LoVo (cell line): ENCODE data around the gene PER2.
"Not testable (repeated sequence)": the region's sequence is repeated elsewhere in the genome, so short reads cannot be mapped to it uniquely, and the experiment has no call there.

ENCODE experiments used
- DNase-seq: peaks from one replicate; pipeline ENCODE4 v3.0.0-alpha.2; 2016; ENCODE audit warnings: low spot score

PER2 gene

GRCh38 chr2:238288650-238289573, 502 bp upstream of the PER2 start:
- peak; percentile 96 for DNase-seq

DNA sequence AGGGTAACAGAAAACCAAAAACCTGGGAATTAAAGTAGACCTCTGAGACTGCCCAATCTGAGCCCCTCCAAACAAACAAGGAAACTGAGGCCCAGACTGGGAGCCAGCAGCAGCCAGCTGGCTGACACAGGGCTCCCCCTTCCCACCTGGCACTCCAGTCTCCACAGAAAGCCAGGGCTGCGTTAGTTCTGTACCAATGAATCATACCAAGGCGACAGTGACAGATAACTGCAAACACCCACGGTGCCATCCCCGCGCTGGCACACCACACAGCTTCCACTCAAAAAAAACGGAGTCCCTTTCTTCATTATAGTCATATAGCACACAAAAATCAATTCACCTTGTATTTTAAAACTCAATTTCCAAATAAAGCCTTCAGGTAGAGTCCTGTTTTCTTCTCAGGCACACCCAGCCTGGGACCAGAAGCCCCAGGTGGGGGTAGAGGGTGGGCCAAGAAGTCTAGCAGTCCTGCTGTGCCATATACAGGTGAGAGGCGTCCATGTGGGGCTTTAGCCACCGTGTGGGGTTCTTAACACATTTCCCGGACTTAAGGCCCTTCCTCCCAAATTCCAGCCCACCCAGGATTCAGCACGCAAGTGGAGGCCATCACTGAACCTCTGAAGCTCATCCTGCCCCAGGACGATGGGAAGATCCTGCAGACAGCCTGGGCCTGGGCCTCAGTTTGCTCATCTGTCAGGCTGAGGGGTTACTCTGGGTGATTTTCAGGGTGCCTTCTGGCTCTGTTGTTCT, 1.2 kb downstream of the PER2 start:
- no peak for DNase-seq

GRCh38 chr2:238286551-238286950, 1.9 kb downstream of the PER2 start:
- DNase-seq = no peak

DNA sequence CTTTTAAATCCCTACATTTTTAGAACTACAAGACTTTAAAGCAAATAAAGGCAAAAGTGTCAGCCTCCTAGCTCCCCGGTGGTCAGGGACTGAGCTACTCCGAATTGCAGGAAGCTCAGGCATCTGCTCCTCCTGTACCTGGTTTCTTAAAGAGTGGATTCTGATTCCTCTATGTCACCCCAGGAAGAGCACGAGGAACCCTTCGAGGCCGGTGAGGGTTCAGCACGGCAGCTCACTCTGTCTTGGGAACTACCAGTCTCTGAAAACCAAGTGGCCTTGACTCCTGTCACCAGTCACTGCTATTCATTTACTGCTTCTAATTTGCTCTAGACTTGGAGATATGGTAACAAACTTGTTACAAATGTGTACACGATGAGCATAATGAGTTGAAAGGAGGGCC, 2.3 kb downstream of the PER2 start:
- no peak for DNase-seq

- peak; percentile 89 for DNase-seq
These were observed 2.7 kb downstream of the PER2 start for GRCh38 chr2:238285653-238286082.

DNA sequence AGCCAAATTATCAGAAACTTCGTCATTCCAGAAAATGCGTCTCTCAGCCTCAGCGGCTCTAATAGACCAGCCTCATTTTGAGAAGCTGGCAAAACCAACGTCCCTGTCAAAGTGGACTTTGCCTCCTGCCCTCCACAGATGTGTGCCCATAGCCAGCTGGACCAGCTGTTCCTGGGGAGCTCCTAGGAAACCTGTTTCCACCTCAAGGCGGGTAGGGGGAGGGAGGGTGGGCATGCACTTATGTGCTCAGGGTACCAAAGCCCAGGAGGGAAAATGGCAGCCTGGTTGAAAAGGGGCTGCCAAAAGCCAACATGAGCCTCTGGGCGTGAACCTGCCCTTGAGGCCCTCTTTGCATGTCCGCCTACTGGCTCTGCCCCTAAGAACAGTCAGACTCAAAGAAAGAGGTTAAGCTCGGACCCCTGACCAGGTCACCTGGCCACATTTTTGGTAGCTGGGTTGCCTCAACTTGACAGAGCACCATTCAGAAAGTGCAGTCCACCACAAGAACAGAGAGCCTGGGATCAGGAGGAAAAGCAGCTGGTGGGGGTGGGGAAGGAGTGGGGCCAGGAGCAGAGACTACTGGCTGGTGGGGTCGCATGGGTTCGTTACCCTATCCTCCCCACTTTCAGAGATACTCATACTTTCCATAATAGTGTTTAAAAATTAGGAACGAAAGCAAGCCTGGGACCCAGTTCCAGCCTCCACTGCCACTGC, 3.5 kb downstream of the PER2 start:
- no peak for DNase-seq

DNA sequence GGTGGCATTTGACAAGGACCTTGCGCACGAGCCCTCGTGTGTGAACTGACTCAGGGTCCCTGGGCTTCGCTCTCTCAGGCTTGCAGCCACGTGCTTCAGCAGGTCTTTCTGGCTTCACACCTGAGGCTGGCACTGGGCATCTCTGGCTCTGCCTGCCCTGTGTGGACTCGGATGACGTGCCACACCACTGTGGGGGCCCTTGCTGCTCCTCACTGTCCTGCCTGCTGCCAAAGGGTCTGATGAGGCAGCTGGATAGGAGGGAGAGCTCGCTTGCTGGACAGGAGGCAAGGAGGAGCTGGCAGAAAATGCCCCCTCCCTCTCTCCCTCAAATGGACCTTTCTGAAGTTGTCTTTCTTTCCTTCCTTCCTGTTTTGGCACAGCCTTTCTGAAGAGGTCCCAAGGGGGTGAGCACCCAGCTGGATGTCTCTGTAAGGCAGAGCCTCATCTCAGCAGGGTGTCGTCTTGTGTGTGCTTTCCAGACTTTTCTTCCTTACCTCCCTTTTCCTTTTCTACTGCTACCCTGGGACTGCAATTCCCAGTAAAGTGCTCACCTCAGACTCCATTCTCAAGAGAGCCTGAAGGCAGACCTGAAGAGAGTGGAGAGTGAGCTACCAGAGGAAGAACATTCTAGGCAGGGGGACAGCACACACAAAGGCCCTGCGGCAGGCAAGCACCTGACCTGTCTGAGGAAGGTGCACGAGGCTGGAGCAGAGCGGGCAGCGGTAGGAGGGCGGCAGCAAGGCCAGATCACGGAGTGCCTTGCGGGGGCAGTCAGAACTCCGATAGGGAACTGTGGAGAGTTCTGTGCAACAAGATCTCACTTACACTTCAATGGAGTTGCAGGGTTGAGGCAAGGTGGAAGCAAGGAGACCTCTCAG, 5.3 kb downstream of the PER2 start:
- DNase-seq = no peak

DNA sequence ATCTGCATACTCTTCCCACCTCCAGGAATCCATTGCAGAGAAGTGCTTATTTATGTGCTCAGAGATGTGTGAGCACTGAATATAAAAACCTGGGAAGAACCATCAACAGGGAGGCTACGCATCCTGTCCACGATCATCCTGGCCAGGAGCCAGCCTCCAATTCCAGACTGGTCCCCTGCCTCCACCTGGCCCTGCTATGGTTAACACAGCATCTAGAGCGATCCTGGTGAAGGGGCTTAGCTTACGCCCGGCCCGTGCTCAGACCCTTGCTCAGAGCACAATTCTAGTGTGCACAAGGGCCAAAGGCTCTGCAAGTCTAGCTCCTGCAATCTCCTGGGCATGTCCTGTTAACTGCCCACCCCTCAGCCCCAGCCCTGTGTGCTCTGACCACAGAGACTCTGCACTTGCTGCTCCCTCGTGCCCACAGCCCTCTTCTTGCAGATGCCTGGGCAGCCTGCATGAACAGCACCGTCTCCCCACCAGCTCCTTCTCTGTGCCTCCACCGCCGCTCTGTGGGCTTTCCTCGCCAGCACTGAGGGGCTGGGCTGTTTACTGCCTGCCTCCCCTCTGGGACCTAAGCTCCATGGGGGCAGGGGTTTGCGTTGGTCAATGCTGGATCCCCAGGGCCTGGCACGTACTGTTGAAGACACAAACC, 6.5 kb downstream of the PER2 start:
- no peak for DNase-seq

- no peak for DNase-seq
These were observed 8.2 kb downstream of the PER2 start for GRCh38 chr2:238280083-238280825.

GRCh38 chr2:238279324-238279682, 9.1 kb downstream of the PER2 start:
- DNase-seq = no peak

GRCh38 chr2:238278626-238279323, 9.6 kb downstream of the PER2 start:
- DNase-seq = no peak

DNA sequence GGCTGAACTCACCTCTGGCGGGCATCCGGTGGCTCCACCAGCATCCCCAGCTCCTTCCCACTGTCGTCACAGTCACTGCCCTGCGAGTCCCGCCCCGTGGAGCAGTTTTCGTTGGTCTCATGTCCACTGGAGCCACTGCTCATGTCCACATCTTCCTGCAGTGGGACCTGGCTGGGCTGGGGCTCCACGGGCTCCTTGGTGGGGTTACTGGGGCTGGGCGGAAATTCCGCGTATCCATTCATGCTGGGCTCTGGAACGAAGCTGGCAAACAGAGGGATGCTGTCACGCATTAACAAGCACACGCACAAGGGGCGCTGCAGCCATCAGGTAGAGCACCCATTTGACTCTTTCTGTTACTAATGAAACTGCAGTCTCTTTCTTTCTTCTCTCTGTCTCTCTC, 10.7 kb downstream of the PER2 start:
- no peak for DNase-seq

- no peak for DNase-seq
These were observed 14.1 kb downstream of the PER2 start for GRCh38 chr2:238274152-238274865.

DNA sequence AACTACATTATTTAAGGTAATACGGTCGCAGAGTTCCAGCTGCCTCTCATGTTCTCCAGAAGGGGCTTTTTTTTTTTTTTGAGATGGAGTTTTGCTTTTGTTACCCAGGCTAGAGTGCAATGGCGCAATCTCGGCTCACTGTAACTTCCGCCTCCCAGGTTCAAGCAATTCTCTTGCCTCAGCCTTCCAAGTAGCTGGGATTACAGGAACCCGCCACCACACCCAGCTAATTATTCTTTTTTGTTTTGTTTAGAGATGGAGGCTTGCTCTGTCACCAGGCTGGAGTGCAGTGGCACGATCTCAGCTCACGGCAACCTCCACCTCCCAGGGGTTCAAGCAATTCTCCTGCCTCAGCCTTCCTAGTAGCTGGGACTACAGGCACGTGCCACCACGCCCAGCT, 15.0 kb downstream of the PER2 start:
- not testable (repeated sequence) for DNase-seq

DNA sequence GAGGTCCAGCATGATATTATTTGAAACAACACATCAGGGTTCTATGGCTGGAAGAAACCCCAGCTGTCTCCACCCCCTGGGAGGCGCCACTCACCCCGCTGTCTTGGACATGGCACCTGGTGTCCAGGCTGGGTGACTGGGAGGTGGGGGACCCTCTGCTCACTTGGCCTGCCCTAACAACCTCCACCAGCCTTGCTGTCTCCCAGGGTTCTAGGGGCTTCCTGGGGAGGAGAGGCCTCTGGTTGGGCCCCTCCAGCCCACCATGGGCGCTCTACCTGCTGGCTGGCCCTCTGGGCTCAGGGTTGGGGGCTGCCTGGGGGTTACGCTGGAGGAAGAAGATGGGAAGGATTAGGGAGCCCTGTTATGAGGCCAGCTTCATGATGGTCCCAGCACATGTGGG, 16.3 kb downstream of the PER2 start:
- DNase-seq = no peak

DNA sequence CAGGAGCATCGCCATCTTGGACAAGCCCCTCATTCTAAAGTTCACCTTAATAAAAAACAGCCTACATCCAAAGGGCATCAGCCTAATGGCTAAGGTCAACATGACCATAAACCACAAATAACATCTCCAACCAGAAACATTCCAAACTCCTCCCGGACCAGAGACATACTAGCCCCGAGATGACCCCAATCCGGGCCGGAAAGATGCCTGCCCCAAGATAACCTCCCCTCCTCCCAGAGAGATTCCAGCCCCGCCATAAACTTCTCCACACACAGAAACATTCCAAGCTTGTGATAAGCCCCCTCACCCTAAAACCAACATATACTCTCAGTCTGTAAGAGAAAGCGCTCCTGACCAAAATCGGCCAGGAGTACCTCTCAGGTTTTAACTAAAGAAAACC, 16.7 kb downstream of the PER2 start:
- not testable (repeated sequence) for DNase-seq

DNA sequence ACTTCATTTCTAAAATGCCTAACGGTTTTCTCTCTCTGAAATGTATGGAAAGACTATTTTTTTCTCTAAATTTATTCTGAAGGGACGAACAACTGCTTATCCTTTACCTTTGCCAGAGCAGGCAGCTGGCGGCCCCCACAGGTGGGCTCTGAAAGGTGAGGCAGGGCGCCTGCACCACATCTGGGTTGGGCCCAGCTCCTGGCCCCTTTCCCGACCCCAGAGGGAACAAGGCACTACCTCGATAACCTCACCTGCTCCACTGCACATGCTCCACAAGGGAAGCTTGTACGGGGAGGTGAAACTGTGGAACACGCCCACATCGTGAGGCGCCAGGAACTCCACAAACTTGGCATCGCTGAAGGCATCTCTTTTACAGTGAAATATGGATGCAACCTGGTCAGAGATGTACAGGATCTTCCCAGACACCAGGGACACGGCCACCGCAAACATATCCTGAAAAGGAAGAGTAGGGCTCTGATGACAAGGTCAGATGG, 17.3 kb downstream of the PER2 start:
- DNase-seq = no peak

- DNase-seq = no peak
These were observed 17.8 kb downstream of the PER2 start for GRCh38 chr2:238270606-238271005.

DNA sequence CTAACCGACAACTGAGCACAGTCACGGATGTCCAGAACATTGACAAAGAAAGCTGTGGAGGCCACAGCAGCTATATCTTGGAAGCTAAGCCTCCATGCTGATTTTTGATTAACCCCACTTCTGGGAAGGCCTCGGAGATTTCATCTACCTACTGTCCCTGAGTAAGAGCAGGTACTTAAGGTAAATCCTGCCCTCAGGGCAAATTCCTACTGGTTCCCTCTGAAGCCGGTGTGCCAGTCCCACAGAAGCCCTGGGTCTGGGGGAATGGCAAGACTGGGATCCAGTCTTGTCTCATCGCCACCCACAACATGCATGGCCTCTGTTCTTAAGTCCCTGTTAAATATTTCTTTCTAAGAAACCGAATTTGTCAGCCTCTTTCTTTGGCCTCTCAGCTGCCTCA, 18.7 kb downstream of the PER2 start:
- no peak for DNase-seq
